ENCODE data around the gene NBPF9.
"Not testable (repeated sequence)": the region's sequence is repeated elsewhere in the genome, so short reads cannot be mapped to it uniquely, and the experiment has no call there.

The NBPF9 gene, protein sequence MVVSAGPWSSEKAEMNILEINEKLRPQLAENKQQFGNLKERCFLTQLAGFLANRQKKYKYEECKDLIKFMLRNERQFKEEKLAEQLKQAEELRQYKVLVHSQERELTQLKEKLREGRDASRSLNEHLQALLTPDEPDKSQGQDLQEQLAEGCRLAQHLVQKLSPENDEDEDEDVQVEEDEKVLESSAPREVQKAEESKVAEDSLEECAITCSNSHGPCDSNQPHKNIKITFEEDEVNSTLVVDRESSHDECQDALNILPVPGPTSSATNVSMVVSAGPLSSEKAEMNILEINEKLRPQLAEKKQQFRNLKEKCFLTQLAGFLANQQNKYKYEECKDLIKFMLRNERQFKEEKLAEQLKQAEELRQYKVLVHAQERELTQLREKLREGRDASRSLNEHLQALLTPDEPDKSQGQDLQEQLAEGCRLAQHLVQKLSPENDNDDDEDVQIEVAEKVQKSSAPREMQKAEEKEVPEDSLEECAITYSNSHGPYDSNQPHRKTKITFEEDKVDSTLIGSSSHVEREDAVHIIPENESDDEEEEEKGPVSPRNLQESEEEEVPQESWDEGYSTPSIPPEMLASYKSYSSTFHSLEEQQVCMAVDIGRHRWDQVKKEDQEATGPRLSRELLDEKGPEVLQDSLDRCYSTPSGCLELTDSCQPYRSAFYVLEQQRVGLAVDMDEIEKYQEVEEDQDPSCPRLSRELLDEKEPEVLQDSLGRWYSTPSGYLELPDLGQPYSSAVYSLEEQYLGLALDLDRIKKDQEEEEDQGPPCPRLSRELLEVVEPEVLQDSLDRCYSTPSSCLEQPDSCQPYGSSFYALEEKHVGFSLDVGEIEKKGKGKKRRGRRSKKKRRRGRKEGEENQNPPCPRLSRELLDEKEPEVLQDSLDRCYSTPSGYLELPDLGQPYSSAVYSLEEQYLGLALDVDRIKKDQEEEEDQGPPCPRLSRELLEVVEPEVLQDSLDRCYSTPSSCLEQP (N-terminal part only)

DNA sequence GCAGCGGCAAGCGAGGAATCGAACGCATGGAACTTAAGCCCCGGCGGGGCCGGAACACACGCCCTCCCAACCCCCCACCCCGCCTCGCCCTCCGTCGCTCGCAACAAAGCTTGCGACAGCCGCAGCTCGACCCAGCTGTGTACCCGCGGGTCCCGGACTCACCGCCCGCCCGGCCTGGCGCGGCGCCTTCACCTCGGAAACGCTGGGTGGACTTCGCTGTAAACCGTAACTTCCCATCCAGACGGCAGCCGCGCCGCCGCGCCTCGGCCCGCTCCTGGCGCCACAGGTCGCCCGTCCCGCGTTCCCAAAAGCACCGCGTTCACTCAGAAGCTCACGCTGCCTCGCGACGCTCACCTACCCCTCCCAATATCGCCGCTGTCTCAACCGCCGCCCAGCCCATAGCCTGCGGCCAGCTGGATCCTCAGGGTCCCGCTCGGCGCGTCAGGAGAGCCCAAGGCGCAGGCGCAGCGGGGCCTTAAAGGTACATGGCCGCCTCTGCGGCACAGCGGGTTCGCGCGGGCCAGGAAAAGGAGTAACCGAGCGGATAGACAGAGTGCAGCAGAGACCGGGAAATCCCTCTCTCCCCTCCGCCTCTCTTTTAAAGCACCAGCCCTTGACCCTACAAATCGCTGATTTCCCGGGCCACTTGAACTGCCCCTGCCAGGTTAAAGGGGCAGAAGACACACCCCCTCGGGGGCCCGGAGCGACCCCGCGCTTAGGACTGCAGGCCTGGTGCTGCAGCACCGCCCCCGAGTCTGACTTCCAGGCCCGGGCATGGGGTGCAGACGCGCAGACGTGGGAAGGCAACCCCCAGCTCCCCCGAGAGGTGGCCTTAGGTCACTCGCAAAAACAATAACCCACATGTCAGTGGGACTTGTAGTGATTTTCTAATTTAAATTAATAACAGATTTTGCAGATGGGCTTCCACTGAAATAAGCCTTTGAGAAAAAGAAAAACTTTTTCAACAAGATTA is at the start of gene NBPF9:
TSS of gene NBPF9 (minus strand) at position 443 of the 973 bp plus-strand sequence. CDS start 21,412 bp downstream, outside the sequence.
- DNase-seq = peak; percentile 58 to 59

DNA sequence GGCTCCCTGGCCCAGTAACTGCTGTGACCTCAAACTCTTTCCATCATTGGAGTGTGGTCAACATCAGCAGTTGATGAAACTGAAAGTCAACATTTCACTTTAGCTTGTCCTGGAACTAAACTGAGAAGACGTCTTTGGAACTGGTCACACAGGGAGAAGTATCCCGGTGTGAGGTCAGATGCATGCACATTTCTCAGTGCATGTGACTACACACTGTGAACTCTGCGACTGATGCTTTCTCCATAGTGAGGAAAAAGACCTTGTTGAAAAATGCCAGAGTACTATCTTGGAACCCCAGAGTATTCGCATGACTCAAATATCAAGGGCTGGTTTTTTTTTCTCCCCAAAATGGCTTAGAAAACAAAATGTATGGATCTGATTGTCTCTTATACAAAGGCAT is 46.6 kb upstream of the NBPF9 start:
- not testable (repeated sequence) for DNase-seq

DNA sequence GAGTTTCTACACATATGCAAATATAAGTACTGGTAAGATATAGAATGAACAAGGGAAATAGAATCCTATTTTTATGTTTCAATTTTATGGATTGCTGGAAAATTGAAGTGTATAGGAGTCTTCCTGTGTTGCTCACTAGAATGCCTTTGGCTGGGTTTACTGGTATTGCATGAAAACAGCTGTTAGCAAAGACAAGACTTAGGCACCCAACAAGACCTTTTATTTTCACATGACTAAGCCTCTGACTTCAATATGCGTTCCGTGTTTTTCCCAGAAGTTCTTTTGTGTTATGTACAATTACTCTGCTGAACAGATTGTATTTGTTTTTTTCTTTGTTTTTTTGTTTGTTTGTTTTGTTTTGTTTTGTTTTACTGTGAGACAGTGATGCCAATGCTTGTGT is 34.2 kb upstream of the NBPF9 start:
- not testable (repeated sequence) for DNase-seq

DNA sequence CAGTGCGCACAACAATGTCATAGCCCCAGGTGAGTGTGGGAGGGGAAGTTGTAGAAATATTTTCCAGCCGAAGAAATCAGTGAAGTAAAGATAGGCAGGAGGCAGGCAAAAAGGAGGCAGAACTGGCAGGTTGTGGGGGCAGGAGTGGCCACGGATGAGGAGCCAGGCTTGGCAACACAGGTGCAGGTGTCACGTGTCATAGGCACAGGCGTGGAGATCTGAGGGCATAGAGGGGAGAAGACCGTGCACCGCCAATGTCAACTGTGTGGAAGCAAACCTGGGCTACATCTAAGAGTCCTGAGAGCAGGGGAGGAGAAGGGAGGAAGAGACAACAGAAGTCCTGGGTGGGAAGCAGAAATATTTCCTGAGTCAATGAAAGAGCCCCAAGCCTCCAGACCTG is 27.6 kb upstream of the NBPF9 start:
- not testable (repeated sequence) for DNase-seq

DNA sequence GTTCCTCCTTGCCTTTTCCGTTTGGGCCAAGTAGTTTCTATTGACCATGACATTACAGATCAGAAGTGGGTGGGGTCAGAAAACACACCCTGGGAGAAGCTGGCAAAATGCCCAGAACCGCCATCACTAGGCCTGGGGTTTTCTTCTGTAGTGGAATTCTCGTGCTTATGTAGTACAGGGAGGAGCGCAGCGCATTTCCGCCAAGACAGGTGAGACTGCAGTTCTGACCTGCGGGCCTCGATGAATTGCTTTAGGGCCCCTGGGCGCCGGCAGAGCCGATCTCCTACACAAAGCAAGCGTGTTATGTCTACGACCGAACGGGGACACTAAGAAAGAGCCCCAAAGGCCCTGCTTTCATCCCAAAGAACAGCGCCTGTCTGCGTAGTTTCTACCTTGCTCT is 25.9 kb upstream of the NBPF9 start:
- DNase-seq = not testable (repeated sequence)

DNA sequence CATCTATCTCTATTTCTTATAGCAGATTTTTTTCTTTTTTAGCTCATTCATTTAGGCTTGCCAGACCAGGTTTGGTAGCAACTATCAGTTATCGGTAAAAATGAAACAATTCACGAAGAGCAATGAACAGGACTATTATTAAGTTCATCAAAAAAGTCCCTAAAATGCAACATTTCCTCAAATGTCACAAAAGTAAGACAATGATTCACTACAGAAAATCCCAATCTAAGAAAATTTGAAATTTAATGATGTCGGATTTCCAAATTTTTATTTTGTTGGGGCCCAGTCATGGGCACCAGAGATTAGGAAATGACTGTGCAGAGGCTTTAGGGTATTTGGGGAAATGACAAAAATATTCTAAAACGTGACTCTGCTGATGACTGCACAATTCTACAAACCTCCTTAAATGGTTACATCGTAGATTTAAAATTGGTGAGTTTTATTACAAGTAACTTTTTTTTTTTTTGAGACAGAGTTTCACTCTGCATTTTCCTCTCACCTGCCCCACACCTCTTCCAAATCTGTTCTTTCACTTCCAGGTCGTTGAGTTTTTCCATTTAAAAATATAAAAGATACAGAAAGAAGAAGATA is 23.3 kb upstream of the NBPF9 start:
- DNase-seq = not testable (repeated sequence)

DNA sequence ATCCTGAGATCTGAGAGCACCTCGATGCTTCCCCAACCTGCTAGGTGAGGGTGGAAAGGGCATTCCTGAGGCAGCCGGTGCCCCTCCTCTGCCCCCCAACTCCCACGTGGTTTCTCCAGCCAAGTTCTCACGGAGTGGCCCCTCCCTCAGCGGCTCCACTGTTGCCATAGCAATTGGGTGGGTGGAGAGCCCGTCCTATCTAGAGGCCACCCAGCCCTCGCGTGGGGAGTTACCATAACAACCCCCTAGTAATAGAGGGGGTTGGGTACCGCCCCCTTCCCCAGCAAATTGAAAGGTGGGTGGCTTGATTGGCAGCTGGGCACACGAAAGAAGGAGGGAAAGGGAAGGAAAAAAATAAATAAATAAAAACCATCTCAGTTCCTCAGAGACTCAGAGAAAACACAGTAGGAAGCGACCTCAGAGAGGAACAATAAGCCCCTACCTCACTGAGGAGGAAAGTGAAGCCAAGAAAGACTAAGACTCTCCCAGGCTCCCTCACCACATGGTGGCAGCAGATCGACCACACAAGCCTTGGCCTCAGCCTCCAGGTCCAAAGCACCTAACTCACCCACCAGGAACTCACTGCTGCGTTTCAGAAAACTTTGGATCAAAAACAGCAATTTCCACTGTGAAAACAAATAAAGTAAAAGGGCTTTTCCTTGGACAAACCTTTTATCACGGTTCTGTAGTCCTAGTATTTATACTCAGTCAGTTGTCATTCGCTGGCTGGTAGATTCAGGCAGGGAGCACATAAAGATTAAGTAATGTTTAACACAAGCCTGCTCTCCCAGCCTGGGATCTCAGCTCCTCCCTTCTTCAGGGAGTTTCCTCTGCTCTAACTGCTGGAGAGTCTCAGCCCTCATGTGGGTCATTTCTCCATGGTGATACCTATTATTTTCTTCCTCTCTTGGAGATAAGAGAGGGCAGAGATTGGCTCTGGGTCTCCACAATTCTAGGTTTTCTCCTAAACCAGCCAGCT is 20.9 kb upstream of the NBPF9 start:
- peak; percentile 9 to 21 for DNase-seq

DNA sequence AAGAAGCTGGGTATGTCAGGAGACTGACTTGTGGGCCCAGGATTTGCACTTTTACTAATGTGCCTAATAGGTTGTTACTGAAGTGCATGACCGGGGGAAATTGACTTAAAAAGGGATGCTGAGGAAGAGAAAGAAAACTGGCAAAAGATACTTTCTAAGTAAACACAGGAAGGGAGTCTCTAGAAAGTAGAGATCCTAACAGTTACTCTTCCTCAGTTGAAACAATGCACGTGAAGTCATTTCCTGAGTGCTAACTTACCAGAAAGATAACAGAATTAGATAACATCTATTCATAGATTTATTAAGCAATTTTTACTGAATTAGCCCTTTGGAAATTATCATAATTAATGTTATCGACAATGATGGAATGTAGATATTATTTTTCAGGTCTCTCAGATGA is 9.5 kb upstream of the NBPF9 start:
- DNase-seq = not testable (repeated sequence)

DNA sequence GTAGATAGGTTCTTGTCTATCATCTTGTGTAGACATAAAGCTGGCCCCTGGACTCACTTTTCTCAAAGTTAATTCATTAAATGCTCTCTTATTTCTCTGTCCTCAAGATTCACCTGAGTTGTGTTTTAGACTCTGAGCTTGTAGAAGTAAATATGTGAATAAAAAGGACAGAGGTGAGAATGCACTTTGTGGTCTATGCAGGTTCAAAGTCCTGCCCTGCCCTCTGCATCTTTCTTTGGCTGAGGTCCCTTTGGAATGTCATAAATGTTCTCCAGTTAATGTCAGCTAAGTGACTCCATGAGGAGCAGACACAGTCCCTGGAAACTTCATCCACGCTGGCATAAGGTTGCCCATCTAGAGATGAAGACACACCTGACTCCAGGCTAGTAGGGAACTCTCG is 7.0 kb upstream of the NBPF9 start:
- not testable (repeated sequence) for DNase-seq

DNA sequence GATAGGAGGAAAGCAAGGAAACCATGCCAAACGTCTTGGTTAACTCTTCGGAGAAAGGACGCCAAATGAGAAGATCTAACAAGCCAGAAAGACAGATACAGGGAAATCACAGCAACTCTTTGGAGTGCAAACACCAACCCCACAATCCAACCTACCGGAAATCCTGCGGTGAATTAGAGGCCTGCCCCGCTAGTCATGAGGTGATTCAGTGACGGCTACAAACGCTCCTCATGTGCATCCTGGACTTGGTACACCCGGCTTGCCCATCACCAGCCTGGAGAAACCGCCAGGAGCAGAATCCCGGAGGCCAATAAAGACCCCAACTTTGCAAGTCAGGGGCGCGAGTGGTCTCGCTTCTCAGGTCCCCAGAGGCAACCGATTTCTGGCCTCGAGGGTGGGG is 777 bp downstream of the NBPF9 start:
- peak; percentile 41 to 51 for DNase-seq

DNA sequence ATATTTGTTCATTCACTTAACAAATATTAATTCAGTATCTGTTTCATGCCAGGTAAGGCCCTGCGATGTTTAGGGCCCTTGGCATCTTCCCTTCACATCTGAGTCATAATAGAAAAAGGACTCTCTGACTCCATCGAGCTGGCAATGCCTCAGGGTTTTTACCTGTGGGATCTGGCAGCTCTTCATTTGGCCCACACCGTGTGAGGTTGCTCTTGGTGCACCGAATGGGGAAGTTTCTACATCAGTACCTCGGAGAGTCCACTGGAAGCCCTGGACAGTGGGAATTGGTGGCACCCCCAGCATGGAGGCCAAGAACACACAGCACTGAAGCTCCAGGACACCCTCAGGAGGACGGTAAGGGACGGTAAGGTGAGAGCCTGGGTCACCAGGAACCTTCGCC is 5.1 kb downstream of the NBPF9 start:
- not testable (repeated sequence) for DNase-seq

DNA sequence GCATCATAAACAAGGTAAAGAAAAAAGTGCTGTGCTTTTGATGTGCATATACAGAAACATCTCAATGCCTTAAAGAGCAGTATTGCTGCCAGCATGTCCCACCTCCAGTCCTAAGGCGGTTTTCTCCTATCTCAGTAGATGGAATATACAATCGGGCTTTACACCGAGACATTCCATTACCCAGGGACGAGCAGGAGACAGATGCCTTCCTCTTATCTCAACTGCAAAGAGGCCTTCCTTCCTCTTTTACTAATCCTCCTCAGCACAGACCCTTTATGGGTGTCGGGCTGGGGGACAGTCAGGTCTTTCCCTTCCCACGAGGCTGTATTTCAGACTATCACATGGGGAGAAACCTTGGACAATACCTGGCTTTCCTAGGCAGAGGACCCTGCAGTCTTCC is 10.2 kb downstream of the NBPF9 start:
- not testable (repeated sequence) for DNase-seq

DNA sequence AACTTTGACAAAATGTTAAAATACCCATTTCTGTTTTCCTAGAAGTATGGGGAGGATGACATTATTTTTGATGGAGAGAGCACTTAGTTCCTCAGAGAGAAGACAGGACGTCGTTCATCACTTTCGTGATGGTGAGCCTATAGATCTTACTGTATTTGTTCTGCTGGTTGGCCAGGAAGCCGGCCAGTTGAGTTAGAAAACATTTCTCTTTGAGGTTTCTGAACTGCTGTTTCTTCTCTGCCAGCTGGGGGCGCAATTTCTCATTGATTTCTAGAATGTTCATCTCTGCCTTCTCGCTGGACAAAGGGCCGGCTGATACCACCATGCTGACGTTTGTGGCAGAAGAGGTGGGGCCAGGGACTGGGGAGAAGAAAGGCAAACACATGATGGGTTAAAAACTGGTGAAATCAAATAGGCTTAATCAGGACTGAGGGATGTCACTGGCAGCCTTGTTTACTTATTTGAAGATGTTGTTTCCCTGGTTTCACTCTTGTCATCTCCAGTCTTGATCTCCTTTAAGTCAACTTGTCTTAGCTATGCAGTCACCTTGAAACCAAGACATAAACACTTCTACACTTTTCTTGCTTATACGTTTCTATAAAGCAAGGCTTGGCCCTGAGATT is 27.7 kb downstream of the NBPF9 start:
- not testable (repeated sequence) for DNase-seq

DNA sequence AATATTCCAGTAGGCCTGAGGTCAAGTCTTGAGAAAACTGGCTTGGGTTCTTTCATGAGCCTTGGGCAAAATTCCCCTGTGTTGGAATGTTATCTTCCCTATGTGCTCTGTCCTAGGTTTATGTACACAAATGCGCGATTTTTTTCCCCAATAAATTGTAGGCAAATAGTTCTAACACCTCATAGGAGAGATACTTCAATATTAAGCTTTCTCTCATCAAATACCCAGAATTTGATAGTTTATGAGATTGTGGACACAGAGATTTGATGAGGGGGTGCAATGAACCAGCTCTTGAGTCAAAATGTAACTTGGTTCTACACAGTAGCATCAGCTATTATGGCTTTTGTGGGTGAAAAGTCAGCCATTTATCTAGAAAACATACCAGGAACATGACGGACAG is 38.7 kb downstream of the NBPF9 start:
- not testable (repeated sequence) for DNase-seq

DNA sequence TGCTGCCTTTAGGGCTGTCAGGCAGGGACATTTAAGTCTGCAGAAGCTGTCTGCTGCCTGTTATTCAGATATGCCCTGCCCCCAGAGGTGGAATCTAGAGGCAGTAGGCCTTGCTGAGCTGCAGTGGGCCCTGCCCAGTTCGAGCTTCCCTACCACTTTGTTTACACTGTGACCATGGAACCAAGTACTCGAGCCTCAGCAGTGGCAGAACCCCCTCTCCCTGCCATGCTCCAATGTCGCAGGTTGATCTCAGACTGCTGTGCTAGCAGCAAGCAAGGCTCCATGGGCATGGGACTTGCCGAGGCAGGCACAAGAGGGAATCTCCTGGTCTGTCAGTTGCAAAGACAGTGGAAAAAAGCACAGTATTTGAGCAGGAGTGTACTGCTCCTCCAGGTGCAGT is 60.3 kb downstream of the NBPF9 start:
- DNase-seq = not testable (repeated sequence)

DNA sequence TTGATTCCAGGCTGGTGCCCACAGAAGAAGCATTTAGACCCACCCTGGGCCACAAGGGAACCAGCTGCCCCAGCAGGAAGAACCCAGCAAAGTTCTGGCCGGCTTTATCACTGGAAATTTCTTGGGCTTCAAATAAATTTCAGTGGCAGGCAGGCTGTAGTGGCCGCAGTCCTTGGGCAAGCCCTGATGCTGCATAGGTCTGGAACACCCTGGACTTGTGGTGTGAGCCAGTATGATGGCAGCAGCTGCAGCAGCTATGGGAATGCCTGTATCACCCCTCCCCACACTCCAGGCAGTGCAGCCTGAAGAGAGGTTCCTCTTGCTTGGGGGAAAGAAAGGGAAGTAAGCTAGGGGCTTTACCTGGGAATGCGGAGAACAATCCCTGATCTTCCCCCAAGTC is 69.4 kb downstream of the NBPF9 start:
- DNase-seq = not testable (repeated sequence)

DNA sequence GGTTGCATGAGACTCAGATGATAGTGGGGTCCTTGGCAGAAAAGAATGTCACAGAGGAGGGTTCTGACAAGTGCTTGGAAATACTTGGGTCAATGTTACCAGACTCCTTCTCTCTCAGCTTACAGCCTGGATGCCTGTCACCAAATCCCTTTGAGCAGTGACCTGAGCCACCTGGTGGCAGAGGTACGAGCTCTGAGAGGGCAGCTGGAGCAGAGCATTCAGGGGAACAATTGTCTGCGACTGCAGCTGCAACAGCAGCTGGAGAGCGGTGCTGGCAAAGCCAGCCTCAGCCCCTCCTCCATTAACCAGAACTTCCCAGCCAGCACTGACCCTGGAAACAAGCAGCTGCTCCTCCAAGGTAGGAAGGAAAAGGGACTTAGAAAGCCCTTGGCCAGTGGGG is 79.0 kb downstream of the NBPF9 start:
- DNase-seq = not testable (repeated sequence)

DNA sequence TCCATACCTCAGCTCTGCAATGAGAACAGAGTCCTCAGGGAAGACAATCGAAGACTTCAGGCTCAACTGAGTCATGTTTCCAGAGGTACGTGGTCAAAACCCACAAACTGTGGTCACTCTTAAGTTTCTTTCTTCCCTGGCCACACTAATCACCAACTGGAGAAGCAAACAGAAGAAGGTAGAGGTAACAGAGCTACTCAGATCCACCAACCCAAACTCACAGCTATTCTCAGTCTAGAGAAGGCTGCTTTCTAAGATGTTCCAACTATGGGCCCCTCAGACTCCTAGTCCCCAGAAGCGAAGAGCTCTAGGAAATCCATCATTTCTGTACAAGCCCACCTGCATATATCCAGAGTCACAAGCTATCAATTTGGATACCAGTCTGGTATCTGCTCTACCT is 84.8 kb downstream of the NBPF9 start:
- not testable (repeated sequence) for DNase-seq

DNA sequence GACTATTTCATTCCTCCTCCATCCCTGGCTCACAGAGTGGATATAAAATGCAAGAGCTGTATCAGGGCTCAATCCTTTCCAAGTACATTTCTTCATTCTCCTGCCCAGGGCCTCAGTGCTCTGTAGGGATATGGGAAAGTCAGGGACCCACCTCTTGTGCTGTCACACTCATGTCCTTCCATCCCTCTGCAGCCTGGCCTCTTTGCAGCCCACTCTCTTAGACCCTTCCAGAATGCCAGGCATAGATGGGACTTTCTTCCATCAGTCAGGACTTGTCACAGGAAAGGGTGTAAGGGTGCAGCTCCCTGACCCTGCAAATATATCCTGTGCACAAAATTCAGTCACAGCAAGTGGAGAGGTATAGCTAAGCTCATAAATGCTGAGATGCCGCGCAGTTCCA is 86.7 kb downstream of the NBPF9 start:
- not testable (repeated sequence) for DNase-seq

DNA sequence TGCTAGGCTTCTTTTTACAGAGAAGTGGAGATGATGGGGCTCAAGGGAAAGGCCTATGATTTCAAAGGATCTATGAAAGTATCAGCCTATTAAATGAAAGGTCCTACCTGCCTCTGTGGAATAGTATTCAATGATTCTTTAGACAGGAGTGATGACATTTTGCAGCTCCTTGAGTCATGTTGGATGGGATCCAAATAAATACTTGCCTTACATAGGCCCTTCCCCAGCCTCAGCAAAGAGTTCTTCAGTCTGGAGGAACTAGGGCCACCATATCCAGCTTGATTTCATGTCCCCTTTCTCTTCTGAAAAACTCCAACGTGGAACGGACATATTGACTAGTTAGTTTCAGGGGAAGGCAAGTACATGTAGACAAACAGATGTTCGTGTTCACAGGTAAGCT is 87.8 kb downstream of the NBPF9 start:
- DNase-seq = not testable (repeated sequence)

Measured in CD4-positive, alpha-beta T cell treated with Interleukin-4 for 1 hour (primary cell).